HuH-7.5 (cell line): ENCODE results near the gene LY9.
A peak's percentile ranks its signal among the peaks of the same experiment; 100 is the strongest.

ENCODE experiments used
- DNase-seq: peaks from one replicate; pipeline ENCODE4 v3.0.0; 2011; ENCODE audit warnings: low spot score

Gene LY9

DNA sequence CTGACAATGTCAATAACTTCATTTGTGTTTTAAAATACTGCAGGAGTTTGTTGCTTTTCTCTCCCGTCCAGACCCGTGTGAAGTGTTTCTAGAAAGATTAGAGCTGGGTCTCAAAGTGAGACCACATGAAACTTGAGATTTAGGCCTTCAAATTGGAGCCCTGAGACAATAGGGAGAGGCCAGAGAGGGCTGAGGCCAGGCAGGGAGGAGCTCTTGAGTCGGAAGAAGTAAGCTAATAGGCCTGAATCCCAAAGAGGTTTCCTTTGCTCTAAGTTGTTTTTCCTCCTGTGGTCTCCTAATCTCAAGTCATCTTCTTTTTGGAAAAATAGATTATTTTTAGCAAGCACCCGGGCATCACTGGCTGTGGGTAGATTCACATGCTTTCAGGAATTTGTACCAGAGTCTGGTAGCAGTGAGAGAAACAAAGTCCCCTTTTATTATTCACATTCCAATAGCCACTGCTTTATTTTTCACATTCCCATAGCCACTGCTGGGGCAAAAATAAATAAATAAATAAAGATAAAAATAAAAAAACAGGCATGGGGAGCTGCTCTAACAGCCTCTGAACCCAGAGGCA, 41.1 kb downstream of the LY9 start:
- no peak for DNase-seq

DNA sequence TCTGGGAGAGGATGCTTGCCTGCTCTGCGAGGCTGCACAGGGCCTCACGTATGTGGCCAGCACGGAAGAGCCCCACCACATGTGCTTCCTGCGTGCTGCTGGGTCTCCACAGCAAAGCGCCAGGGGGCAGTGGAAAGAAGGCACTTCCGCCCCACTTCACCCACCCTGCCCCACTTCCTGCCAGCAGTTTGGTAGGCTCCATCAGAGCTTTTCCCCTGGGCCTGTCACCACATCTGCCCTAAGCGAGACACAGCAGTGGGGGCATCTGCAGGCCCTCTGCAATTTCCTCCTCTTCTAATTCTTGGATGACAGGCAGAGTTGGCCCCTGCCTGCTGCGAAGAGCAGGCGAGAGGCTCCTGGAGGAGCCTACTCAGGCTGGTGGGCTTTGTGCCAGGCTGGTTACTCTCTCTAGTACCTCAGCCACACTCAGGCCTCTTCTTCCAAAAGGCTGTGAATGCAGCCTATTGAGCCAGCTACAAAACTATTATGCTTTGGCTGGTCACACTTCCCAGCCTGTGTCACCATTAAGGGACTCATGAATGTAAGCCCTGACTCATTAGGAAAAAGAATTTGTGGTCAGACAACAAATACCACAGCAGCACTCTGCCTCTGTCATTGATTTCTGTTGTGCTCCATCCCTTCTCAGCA, 41.7 kb downstream of the LY9 start:
- DNase-seq: no peak

DNA sequence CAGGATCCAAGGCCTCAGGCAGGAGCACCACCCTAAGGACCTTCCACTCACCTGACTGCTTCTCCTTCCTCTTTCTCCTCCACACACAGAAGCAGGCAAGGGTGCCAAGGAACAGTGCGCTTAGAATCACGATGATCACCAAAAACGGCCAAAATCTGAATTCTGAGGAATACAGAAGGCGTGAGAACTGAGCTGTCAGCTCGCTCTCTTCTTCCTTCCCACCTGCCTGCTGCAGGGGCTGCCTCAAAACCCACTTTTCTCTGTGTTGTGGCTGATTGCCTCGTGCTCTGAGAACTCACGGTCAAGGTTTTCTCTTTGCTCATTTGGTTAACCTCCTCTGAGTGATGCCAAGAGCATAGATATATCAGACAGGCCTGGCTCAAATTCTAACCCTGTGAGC, 42.9 kb downstream of the LY9 start:
- DNase-seq: no peak

DNA sequence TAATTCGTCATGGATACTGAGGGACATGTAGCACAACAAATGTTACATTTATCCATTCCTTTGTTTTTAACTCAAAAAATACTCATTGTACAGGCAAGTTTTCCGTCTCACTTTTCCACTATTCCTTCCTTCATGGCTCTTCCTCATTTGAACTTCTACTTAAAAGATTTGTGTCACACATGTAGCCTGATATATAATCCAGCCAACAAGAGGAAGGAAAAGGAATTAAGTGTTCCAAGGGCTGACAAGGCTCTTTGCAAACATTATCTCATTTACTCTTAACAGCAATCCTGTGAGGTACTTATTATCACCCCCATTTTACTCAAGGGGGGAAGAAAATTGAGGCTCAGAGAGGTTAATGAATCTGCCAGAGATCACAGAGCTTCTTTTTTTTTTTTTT, 43.8 kb downstream of the LY9 start:
- no peak for DNase-seq

DNA sequence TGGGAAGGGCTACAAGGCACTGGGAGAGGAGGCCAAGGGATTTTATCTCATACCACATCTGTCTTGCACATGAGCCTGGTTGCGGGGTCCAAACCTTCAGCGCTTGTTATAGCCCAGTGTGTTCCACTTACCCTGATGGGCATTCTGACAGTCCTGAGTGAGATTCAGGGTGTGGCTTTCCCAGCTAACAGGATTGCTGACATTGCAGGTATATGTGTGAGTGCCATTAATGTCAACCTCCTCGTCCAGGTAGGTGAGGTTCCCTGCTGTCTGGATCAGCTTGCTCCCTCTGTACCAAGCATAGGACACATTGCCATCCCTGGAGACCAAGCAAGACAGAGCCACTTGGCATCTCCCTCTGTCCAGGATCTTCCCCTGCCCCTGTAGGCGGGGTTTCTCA, 45.1 kb downstream of the LY9 start:
- DNase-seq: no peak

DNA sequence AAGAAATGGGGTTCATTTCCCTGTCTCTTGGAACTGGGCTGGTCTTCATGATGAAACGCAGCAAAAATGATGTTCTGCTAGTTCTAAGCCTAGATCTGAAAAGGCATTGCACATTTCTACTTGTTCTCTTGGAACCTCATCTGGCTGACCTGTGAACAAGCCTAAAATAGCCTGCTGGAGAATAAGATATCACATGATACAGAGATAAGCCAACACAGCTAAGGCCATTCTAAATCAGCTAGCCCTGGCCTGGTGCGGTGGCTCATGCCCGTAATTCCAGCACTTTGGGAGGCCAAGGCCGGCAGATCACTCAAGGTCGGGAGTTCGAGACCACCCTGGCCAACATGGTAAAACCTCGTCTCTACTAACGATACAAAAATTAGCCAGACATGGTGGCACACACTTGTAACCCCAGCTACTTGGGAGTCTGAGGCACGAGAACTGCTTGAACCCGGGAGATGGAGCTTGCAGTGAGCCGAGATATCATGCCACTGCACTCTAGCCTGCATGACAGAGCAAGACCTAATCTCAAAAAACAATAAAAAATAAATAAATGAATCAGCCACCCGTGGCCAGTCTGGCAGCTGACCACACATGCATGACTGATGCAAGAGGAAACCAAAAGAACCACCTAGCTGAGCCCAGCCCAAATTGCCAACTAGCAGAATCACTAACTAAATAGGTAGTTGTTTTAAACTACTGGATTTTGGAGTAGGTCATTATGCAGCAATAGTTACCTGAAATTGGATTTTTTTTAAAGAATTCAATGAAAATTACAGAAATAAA, 48.7 kb downstream of the LY9 start:
- no peak for DNase-seq

DNA sequence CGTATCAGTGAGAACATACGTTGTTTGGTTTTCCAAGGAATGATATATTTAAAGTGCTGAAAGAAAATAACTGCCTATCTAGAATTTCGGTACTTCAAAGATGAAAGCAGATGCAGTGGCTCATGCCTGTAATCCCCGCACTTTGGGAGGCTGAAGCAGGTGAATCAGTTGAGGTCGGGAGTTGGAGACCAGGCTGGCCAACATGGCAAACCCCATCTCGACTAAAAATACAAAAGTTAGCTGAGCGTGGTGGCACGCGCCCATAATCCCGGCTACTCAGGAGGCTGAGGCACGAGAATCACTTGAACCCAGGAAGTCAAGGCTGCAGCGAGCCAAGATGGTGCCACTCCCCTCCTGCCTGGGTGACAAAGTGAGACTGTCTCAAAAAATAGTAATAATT, 50.3 kb downstream of the LY9 start:
- DNase-seq: no peak

DNA sequence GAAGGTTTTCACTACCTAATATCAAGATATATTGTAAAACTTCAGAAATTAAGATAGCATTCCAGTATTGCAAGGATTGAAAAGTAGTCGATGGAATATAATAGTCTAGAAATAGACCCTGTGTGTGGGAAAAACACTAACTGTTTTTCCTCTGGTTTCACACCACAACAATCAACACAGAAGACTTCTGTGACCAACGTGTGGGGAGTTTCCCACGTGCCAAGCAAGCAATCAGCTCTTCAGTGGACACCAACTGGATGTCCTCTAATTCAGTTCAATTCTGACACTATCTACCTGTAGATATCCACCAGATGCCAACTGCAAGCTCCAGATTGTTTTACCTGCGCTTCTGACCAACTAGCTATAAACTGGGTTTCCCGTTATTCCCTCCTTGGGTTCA, 54.6 kb downstream of the LY9 start:
- DNase-seq: no peak

DNA sequence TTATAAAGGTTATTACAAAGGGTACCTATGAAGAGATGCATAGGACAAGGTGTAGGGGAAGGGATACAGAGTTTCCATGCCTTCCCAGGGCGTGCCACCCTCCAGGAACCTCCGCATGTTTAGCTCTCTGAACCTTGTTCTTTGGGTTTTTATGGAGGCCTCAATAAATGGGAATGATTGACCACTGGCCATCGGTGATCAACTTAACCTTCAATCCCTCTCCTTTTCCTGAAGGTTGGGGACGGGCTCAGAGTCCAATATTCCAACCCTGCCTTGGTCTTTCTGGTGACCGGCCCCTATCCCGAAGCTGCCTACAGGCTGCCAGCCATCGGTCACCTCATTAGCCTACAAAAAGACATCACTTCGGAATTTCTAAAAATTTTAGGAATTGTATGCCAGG, 55.0 kb downstream of the LY9 start:
- DNase-seq: no peak

DNA sequence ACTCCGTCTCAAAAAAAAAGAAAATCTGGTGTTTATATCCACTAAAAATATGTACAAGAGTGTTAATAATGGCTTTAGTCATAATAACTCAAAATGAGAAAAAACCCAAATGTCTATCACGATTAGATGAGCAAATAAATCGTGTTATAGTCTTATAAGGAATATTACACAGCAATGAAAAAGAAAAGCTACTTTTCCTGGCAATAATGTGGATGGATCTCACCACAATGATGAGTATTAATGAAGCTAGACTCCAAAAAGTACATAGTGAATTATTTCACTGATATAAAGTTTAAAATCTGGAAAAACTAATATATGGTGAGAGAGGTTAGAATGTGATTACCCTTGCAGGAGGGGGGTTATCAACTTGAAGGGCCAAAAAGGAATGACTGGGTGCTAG, 57.0 kb downstream of the LY9 start:
- no peak for DNase-seq

DNA sequence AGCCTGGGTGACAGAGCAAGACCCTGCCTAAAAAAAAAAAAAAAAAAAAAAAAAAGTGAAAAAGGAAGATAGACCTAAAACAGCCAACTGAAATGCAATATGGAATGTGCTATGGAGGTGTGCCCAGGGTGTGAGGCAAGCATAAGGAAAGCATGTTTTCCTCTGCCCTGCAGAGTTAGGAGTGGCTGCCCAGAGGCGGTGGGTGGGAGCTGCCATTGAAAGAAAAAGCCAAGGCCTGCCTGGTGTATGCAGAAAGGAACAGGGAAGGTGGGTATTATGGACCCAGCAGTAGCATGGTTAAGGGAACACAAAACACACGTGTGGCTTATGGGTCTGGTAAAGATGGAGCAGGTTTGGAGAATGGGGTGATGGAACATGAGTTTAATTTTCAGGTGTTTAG, 57.8 kb downstream of the LY9 start:
- no peak for DNase-seq

DNA sequence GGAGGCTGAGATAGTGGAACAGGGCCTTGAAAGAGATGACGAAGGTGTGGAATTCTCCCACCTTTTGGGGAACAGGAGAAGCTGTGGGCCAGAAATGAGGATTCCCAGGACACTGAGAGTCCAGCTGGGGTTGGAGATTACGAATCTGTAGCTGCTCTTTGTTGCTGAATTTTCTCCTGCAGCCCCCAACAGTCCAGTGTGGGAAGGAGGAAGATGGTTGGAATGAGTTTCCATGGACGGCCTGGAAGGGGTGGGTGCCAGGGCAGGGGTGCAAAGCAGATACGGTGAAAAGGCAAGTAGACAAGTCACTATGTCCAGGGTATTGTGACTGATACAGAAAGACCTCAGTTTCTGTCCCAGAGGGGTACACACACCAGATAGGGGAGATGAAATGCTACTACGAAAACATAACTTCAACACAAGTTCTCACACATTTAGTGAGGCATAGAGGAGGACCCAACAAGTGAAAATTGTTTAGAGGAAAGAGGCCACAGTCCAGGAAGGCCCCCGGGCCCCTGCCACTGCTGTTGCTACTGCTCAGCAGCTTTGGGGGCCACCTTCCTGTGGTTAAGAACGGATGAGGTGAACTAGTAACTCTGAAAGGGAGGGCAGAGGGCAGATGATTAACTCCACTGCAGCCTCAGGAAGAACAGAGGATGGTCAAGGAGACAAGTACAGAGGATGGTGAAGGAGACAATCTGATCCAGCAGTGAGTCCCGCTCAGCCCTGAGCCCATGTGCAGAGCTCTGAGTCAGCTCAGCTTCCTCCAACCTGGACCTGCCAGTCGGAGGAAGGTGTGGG, 59.4 kb downstream of the LY9 start:
- DNase-seq: no peak

DNA sequence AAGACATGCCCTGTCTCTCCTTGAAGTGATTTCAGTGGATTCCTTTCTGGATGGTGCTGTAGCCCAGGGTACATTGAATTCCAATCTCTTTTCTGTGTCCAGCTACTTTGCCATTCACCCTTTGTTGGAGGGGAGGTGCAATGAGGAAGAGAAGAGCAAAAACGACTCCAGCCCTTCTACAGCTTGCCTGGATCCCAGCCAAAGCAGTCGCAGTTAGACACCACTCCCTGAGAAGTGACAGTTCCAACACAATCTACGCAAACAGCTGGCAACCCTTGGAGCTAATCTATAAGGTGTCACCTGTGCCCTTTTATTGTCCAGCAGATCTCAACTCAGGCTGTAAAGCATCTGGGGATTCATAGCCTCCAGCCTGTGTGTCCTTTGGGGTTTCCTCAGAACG, 62.1 kb downstream of the LY9 start:
- no peak for DNase-seq

DNA sequence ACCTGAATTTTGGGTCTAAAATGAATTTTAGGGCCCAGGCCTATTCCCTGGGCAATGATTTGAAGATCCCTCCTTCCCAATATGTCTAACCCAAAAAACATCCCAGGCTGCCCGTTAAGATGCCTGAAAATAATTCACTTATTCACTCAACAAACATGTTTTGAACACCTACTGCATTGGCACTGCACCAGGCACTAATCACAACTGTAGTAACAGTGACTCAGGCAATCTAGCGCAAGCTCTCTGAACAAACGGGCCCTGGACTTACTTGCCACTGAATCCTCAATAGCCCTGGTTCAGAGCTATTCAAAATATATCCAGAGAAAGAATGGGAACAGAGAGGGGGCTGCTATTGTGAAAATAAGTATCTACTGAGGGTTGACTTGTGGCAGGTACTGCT, 62.5 kb downstream of the LY9 start:
- DNase-seq: no peak

DNA sequence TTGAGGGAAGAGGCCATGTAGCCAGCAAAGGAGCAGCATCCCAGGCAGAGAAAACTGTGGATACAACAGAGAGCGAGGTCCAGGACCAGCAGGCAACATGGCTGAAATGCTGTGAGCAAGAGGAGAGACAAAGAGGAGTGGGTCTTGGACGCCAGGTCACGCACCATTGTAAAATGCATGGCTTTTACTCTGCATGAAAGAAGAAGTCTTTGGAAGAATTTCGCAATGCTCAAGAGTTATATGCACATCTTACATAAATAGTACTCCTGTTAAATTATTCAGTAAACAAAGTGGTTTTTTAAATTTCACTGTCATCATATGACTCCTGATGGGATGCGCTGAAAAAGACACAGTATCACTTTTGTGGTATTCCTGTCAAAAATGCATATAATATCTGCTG, 63.2 kb downstream of the LY9 start:
- no peak for DNase-seq

DNA sequence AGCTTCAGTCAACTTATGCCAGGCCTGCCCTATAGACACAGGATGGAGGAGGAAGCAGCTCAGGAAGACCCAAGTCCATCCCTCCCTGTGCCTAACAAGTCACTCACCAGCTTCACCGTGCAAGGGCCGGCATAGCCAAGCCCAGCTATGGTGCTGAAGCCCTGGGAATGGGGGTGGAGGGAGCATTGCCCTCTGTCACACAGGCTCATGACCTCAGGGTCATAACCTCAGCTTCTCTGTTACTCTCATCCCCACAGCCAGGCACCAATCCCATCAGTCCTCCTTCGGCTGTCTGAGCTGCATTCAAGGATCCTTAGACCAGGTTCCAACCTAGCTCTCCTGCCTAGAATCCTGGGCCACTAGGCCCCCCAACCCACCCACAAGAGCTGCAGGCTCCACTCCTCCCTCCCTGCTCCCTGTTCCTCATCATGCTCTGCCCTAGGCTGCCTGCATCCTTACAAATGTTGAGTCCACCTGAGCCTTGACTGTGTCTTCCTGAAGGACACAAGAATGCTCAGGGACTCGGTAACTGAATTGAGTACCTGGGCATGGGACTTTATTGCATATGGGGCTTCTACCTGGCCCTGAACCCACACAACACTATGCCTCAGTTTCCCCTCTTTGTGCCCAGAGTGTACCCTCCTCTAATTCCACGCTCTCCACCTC, 65.0 kb downstream of the LY9 start:
- DNase-seq: peak; percentile 25

DNA sequence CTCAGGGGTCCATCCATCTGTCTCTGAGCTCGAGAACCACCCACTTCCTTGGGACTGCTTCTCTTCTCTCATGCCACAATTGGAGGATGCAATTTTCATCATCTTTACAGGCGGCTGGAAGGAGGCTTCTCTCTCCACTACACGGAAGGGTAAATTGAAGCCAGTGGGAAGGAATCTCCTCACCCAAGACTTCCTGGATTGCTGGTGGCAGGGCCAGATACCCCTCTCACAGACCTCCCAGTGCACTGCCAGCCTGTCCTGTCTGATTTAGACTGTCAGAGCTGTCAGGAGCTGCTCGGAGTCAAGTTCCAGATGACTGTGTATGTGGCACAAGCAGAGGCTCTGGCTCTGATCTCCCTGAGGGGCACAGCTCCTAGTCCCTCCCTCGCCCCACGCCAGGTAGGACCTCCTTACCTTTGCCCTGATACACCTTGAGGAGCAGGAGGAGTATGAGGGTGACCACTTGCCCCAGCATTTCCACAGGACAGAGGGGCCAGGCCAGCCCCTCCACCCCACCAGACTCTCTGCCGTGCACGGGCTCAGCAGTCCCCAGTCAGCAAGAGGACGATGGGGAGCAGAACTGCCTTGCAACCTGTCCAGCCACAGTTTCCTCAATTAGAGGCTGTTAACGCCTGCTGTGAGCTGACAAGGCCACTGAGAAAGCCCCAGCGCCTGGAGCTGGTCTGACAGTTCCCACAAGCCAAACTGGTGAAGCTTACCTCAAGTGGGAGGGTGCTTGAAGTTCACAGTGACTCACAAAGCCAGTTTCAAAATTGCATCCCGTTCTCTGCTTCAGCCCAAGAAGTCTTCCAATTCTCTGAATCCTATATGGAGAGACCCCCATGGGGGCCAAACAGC, 66.5 kb downstream of the LY9 start, which contains the start of gene CD244:
Gene CD244, minus strand, starts transcription at position 685 of the 858 bp plus-strand sequence. Its CDS starts 210 bp downstream, at position 475.
- no peak for DNase-seq

DNA sequence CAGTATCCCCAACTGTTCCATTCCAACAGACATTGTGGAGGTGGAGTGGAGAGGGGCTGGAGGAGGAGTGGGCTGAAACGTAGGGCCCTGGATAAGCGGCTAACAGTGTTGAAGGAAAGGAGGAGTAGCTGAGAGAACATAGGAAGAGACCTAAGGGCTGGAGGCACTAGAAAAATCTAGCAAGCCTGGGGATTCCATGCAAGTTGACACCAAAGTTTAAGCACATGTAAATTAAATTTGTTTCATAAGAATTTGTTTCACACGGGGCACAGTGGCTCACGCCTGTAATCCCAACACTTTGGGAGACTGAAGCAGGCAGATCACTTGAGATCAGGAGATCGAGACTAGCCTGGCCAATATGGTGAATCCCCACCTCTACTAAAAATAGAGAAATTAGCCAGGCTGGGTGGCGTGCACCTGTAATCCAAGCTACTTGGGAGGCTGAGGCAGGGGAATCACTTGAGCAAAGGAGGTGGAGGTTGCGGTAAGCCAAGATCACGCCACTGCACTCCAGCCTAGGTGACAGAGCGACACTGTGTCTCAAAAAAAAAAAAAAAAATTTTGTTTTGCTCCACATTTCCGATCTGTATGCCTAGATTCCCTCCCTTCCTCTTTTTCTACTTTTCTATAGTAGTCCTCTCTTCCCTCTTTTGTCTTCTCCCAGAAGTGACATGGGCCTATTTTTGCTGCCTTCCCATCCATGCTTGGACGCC, 67.2 kb downstream of the LY9 start:
- no peak for DNase-seq

DNA sequence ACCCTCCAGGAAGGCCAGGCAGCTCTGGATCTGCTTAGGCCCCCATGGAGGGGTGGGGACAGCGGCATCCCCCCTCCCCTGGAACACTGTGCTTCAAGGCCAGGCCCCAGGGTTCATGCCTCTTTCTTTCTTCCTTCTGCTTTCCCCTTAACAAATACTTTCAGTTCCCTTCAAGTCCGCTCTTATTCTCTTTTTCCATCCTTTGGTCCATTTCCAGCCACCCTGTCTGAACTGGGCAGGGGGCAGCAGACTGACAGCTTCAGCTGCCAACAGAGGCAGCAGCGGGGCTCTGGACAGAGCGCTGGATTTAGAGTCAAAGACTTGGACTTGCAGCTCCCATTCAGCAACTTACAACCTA, 67.8 kb downstream of the LY9 start:
- no peak for DNase-seq

DNA sequence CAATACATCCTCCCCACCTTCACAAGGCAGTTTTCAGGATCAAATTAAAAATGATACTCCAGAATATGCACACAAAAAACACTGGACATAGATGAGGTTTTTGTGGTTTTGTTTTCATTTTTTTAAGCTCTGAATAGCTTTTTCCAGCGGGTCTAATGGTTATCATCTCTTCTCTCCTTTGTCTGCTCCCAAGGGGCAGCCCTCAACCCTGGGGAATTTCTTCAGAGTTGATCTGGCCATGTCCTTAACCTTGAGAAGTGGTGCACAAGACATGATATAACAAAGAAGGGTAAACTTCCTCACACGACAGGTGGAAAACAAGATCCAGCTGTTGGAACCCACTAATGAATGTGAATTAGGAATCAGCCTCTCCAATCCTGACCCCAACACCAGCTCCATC, 68.2 kb downstream of the LY9 start:
- DNase-seq: no peak

DNA sequence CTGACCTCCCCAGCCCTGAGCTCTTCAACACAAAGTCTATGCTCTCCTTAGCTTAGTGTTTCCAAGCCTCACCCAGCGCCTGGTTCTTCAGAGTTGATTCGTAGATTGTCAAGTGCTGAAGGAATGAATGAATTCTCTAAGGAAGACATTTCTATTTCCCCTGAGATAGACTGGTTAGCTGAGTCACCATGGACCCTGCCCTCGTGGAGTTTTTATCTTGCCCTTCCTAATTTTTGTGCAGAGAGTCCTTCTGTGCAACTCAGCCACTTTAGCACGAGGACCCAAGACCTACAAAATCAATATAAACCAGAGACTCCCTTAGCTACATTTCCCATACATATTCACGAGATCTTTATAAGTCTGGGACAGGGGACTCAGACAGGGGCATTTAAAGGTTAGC, 69.4 kb downstream of the LY9 start:
- DNase-seq: no peak
